Small intestine (tissue), 16 donors: Measurements from ENCODE around the gene IGSF5. TPM values are rescaled to one million over a fixed set of nuclear protein-coding genes. Genes with fewer than 3 reads are reported as not detected.
"Not testable (repeated sequence)": the region's sequence is repeated elsewhere in the genome, so short reads cannot be mapped to it uniquely, and the experiment has no call there.

Experiments
- DNase-seq, 2 donors: peaks; one replicate each; pipeline versions ENCODE4 v3.0.0 to v3.0.0-alpha.2; 2013
- FAIRE-seq: peaks from 2 replicates; lab custom pipeline; 2012; peaks lifted over from hg19 to GRCh38; lab: Jason Lieb, UNC
- H3K27ac ChIP-seq, 3 donors: one replicate each; pipeline ENCODE4 v1.5.1; 2013; ENCODE audit warnings: low read length in 2 of 3, mild to moderate bottlenecking in 2 of 3, control low read depth in 1 of 3, inconsistent platforms in 1 of 3, low read depth in 1 of 3, moderate library complexity in 1 of 3
- H3K27me3 ChIP-seq, 3 donors: one replicate each; pipeline ENCODE4 v1.6.1; 2013; ENCODE audit warnings: low read length in 3 of 3, inconsistent platforms in 1 of 3; ENCODE audit not compliant: control insufficient read depth in 3 of 3, insufficient read depth in 3 of 3
- H3K36me3 ChIP-seq, 3 donors: one replicate each; pipeline ENCODE4 v1.6.1; 2013; ENCODE audit warnings: low read length in 3 of 3, inconsistent platforms in 1 of 3, low read depth in 1 of 3, mild to moderate bottlenecking in 1 of 3, moderate library complexity in 1 of 3; ENCODE audit not compliant: control insufficient read depth in 3 of 3, insufficient read depth in 2 of 3
- H3K4me1 ChIP-seq, 3 donors: one replicate each; pipeline ENCODE4 v1.6.1; 2013; ENCODE audit warnings: low read length in 2 of 3, inconsistent platforms in 1 of 3, low read depth in 1 of 3, mild to moderate bottlenecking in 1 of 3, moderate library complexity in 1 of 3; ENCODE audit not compliant: control insufficient read depth in 3 of 3, insufficient read depth in 2 of 3
- H3K4me3 ChIP-seq, 3 donors: one replicate each; pipeline ENCODE4 v1.5.1; 2013; ENCODE audit warnings: low read length in 3 of 3, control low read depth in 1 of 3, inconsistent platforms in 1 of 3, low read depth in 1 of 3, mild to moderate bottlenecking in 1 of 3, moderate library complexity in 1 of 3
- H3K9me3 ChIP-seq, 2 donors: one replicate each; pipeline ENCODE4 v1.6.1; 2013; ENCODE audit warnings: low read depth in 1 of 2, low read length in 1 of 2; ENCODE audit not compliant: control insufficient read depth in 2 of 2, insufficient read depth in 1 of 2
- WGBS, 3 donors: extraction: QIAGEN DNeasy Blood & Tissue Kit; methylation state at CpG; one replicate each; pipeline ENCODE4 v1.1.7; 2013; 5-methylcytosine and 5-hydroxymethylcytosine counted together
- long read RNA-seq, 10 donors: transcript quantifications; one replicate each; lab custom pipeline, GENCODE V29; 2026
- polyA plus RNA-seq, 4 donors: library from polyadenylated mRNA; stranded (reverse) in 3 of 4; unstranded in 1 of 4; fragments of 200-250 nt in 3 of 4; fragments of 120-200 nt in 1 of 4; gene quantifications; one replicate each; pipeline versions ENCODE4 v1.2.1 to v1.2.3, GENCODE V29; 2013
- donor health status: healthy with polysubstance abuse.
- donor health status: control.
- donor health status: control.
- donor health status: Bipolar disorder and iron deficiency.
- donor health status: healthy.

IGSF5 gene
- under 1 TPM in 3 of 4 donors, not detected in 1; 0.12 to 0.78 (median 0.45) TPM for polyA plus RNA-seq
- long read RNA-seq, donor 1 = 0 reads
- long read RNA-seq, donor 2 = 0 reads
- long read RNA-seq, donor 3 = 0 reads
- long read RNA-seq, donor 4 = 0 reads
- long read RNA-seq, donor 5 = 0 reads
- long read RNA-seq, donor 6 = 0 reads
- long read RNA-seq, donor 7 = 0 reads
- long read RNA-seq, donor 8, partial matches to known transcripts = 0 of 1 reads
- long read RNA-seq, donor 8, other reads (novel, unspliced or antisense) = 0 of 1 reads
- long read RNA-seq, donor 9 = 0 reads
- long read RNA-seq, donor 10 = 0 reads

DNA sequence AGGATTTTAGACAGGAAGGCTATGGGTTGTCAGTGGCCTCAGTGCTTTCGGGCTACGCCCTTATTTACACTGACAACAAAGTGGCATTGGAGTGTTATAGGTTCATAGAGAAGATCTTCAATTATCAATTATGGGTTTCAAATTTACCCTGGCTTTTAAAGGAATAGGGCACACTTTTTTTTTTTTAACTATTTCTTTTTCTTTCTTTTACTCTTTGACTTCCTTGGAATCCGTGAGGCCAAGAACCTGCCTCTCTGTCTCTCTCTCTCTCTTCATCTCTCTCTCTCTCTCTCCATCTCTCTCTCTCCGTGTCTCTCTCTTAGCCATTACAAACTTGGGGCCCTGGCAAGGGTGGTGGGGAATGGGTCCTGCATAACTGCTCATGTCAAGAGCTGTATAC is at the start of gene IGSF5:
IGSF5 (plus strand) TSS at position 301 of the 400 bp plus-strand sequence. CDS start 327 bp downstream, outside the sequence.
- H3K27me3 ChIP-seq, H3K4me1 ChIP-seq, H3K36me3 ChIP-seq, DNase-seq, FAIRE-seq, H3K9me3 ChIP-seq, H3K27ac ChIP-seq, H3K4me3 ChIP-seq: not testable (repeated sequence)
- WGBS, 3 donors = 85 to 94% (median 90%) methylated on average over 4 of the region's 4 CpGs

DNA sequence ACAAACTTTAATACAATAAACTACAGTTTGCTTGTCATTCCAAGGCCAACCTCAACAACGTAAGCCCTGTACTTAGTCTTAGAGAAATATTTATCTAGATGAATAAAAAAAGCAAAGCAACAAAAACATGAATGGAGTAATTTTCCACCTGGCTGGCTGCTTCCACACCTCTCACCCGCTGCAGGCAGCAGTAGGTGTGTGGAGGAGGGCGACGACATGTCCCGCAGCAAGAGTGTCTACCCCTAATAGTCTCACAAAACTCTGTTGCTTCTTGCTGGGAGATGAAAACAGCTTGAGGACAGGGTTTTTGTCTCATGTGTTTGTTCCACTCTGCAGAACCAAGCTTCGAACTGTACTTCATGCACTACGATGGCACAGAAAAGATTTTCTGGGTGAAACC is 48.8 kb upstream of the IGSF5 start:
- FAIRE-seq = no peak
- 63 to 87% (median 65%) methylated on average over 7 of the region's 7 CpGs for WGBS, 3 donors
- no peaks in the 10 kb centered on the region for H3K4me1 ChIP-seq

DNA sequence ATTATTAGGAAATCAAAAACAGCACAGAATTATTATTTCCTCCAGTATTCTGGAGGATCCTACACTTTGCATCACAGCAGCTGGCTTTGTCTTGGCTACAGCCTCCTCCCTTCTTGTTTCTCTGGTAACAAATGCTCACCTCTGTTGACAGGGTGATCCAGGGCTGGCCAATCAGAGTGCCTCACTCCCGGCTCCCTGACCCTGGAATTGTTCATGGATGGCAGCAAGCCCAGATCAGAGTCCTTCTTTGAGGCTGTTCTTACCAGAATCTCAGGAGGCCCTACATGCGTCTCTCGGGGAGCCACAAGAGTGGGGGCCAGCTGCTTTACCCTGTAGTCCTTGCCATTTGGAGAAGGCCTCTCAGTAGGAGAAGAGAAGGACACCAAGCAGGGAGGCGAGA is 48.4 kb upstream of the IGSF5 start:
- FAIRE-seq = no peak
- Histone ChIP-seq H3K9me3 (no peaks in the 10 kb centered on the region), H3K27ac (no peak overlapping the region), H3K4me3 (no peak overlapping the region), H3K36me3 (no peaks in the 10 kb centered on the region), H3K27me3 (no peaks in the 10 kb centered on the region), H3K4me1 (no peaks in the 10 kb centered on the region)
- DNase-seq = peak; percentile 64 to 83
- 30 to 51% (median 40%) methylated on average over 4 of the region's 4 CpGs for WGBS, 3 donors

More for the DNA sequence above, 48.8 kb upstream of the IGSF5 start:
- Histone ChIP-seq H3K27me3 (no peaks in the 10 kb centered on the region), H3K36me3 (no peaks in the 10 kb centered on the region), H3K9me3 (no peaks in the 10 kb centered on the region), H3K27ac (no peak overlapping the region), H3K4me3 (no peak overlapping the region)
- no peak for DNase-seq

DNA sequence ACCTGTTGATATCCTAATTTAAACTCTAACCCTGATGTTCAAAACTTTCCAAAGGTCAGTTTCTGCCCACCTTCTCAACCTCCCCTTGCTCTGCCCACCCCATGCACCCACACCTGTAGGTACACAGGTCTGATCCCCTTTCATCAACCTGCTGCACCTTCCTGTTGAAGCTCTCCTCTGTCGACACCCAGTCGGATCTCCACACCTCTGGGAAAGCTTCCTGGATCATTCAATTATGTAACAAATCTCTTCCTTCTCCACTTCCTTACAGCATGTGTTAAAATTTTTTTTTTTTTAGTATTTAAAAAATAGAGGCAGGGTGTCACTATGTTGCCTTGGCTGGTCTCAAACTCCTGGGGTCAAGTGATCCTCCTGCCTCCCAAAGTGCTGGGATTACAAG is 44.7 kb upstream of the IGSF5 start:
- 63 to 77% (median 77%) methylated on average over 2 of the region's 2 CpGs for WGBS, 3 donors

DNA sequence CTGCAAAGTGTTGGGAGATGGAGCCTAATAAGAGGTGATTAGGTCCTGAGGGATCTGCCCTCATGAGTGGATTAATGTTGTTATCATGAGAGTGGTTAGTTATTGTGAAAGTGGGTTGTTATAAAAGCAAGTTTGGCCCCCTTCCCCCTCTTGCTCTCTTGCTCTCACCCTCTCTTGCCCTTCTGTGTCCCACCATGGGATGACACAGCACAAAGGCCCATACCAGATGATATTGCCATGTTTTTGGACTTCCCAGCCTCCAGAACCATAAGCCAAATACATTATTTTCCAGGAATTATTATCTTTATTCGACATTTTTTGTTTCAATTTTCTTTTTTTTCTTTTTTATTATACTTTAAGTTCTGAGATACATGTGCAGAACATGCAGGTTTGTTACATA is 41.4 kb upstream of the IGSF5 start:
- Histone ChIP-seq H3K27me3 (no peaks in the 10 kb centered on the region), H3K36me3 (no peaks in the 10 kb centered on the region), H3K9me3 (peaks cover 0 to 18% of the 10 kb centered on the region in 2 donors), H3K4me1 (peaks cover 0 to 2% (median 0%) of the 10 kb centered on the region in 3 donors), H3K4me3 (no peak overlapping the region), H3K27ac (no peak overlapping the region)
- WGBS, 3 donors = 71 to 77% (median 75%) methylated on average over 1 of the region's 1 CpG
- DNase-seq (no peak), FAIRE-seq (no peak)

More for the DNA sequence above, 44.7 kb upstream of the IGSF5 start:
- H3K36me3 ChIP-seq = no peaks in the 10 kb centered on the region
- H3K9me3 ChIP-seq = peaks cover 0 to 18% of the 10 kb centered on the region in 2 donors
- no peak for DNase-seq
- H3K27me3 ChIP-seq = no peaks in the 10 kb centered on the region
- H3K27ac ChIP-seq = no peak overlapping the region
- H3K4me1 ChIP-seq = peaks cover 0 to 2% (median 0%) of the 10 kb centered on the region in 3 donors
- no peak for FAIRE-seq
- H3K4me3 ChIP-seq = no peak overlapping the region

DNA sequence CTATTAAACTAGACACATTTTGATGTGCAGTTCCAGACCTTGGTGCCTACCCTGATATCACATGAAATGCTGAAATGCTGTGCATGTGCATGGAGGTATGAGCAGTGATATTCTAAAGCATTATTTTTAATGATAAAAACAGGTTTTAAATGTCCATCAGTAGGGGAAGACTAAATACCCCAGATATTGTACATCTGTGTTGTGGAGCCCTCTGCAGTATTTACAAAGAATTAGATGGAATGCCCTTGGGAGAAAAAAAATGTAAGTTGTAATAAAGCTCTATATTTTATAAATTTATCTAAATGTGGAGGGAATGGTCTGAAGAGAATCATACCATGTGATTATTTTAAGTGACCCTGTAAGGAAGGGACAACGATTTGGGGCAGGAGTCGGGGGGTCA is 39.1 kb upstream of the IGSF5 start:
- WGBS, 3 donors = 71 to 93% (median 87%) methylated on average over 2 of the region's 2 CpGs
- H3K9me3 ChIP-seq = peaks cover 0 to 18% of the 10 kb centered on the region in 2 donors
- peaks cover 0 to 2% (median 0%) of the 10 kb centered on the region in 3 donors for H3K4me1 ChIP-seq
- no peaks in the 10 kb centered on the region for H3K36me3 ChIP-seq
- DNase-seq = no peak
- H3K27me3 ChIP-seq = no peaks in the 10 kb centered on the region
- no peak overlapping the region for H3K4me3 ChIP-seq
- FAIRE-seq = no peak
- H3K27ac ChIP-seq = no peak overlapping the region

DNA sequence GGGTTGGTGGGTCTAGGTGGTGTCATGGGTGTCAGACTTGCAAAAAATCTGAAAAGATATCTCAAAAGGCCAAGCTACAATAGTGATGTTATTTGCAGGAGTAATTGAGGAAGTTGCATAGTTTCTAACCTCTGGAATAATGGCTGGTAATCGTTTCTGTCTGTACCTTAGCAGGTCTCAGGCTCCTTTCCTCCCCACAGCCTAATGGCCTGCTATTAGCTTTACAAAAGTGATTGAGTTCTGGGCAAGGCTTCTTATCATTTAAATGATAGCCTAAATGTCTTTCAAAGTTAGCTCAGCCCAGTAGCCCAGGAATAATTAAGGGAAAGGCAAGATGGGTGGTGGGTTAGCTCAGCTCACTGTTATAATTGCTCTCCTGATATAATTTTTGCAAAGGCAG is 37.7 kb upstream of the IGSF5 start:
- DNase-seq (no peak), FAIRE-seq (no peak)
- Histone ChIP-seq H3K4me3 (no peak overlapping the region), H3K4me1 (no peaks in the 10 kb centered on the region), H3K36me3 (no peaks in the 10 kb centered on the region), H3K9me3 (peaks cover 0 to 18% of the 10 kb centered on the region in 2 donors), H3K27ac (peak overlapping the region in 1 of 3 donors; percentile 35), H3K27me3 (no peaks in the 10 kb centered on the region)
- WGBS, 3 donors = 0 to 10% (median 0%) methylated on average over 1 of the region's 1 CpG

DNA sequence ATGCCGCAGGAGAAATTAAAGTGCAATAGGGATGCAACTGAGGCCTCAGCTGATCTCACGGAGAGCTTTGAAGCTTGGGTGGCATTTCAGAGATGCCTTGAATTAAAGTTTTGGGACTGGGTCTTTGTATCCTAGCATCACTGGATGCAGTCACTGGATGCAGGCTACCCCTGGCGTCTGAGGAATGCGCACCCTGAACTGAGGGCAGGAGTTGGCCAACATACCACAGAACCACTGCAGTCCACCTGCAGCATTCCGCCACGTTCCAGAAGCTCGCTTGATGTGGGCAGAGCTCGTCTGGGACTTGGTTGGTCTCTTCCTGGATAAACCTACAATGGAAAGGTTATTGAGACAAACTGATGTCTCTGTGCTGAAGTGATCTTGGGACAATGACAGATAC is 34.1 kb upstream of the IGSF5 start:
- H3K36me3 ChIP-seq = no peaks in the 10 kb centered on the region
- H3K27me3 ChIP-seq = no peaks in the 10 kb centered on the region
- H3K4me1 ChIP-seq = no peaks in the 10 kb centered on the region
- DNase-seq (no peak), FAIRE-seq (no peak)
- no peak overlapping the region for H3K27ac ChIP-seq
- H3K4me3 ChIP-seq = no peak overlapping the region
- 90 to 93% (median 91%) methylated on average over 8 of the region's 8 CpGs for WGBS, 3 donors
- H3K9me3 ChIP-seq = no peaks in the 10 kb centered on the region
